ENCODE data around the gene MPZL2.
"Not testable (repeated sequence)": the region's sequence is repeated elsewhere in the genome, so short reads cannot be mapped to it uniquely, and the experiment has no call there.

Gene MPZL2
- total RNA-seq = 0.17 to 0.77 (median 0.35) reads per million in 3 donors

DNA sequence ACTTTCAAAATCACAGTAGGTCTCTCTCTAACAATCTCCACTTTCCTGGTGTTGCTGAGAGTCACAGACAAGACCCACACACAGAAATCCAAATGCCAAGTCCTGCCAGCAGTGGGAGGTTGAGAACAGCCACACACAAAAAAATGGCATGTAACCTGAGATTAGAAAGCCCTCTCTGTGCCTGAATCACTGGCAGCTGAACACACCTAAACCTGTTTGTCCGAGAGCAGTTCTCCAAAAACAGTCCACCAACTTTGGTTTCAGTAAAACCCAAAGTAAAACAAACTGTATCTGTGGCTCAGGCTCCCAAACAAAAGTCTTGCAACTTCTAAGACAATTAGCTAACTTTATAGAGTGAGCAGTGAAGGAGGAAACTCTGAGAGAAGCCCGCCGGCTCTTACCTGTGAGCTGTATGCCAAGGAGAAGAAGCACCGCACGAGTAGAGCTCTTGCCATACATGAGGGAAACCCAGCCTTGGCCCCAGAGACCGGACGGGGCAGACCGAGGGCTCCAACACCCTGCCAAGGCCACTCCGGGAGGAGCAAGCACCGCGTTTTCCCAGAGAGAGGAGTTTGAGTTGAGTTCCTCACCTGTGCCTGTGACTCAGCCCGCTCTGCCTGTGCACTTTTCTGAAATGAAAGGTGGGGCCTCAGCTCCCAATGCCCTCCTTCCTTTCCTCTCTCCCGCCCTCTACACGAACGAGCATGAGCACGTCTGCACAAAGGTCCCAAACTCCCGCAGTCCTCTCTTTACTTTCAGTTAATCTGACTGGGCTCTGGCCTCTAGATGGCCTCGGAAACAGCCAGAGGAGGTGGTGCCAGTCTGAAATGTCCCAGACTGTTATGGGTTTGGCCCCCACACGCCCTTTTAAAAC is at the start of gene MPZL2:
TSS of gene MPZL2 (minus strand) at position 603 of the 874 bp plus-strand sequence. CDS start at position 459, 144 bp downstream.
- Histone ChIP-seq H3K4me1 (ENCODE audit: control insufficient read depth, insufficient read depth, low read length, poor library complexity, severe bottlenecking) (peaks cover 10% of the 10 kb centered on the region), H3K36me3 (ENCODE audit: control insufficient read depth, insufficient read depth, low read length) (no peaks in the 10 kb centered on the region), H3K27me3 (replicated peaks; ENCODE audit: control insufficient read depth, insufficient read depth, low read length, poor library complexity, severe bottlenecking) (no peaks in the 10 kb centered on the region), H3K4me3 (ENCODE audit: insufficient read depth, low read depth, low read length, poor library complexity, severe bottlenecking) (peak within 1 kb of the TSS; percentile 22), H3K27ac (ENCODE audit: insufficient read depth, low read length, poor library complexity, severe bottlenecking) (no peak within 1 kb of the TSS), H3K9me3 (ENCODE audit: control insufficient read depth, low read length) (no peaks in the 10 kb centered on the region)
- DNase-seq = no peak

DNA sequence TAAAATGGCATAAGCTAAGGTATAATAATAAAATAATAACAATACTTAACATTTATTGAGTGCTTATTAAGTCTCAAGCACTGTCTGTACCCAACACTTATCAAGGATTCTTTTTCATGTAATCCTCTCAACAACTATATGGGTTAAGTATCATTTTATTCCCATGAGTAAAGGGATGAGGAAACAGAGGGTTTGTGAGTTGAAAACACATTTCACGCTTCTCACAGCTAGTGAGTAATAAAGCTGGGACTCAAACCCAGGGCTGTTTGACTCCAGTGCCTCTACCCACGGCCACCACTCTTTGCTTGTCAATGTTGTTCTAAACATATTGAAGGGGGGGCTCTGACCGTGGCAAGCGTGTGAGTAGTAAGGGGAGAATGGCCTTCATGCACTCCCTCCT is 49.1 kb upstream of the MPZL2 start:
- no peaks in the 10 kb centered on the region for H3K27me3 ChIP-seq (replicated peaks; ENCODE audit: control insufficient read depth, insufficient read depth, low read length, poor library complexity, severe bottlenecking)
- no peak overlapping the region for H3K4me3 ChIP-seq (ENCODE audit: insufficient read depth, low read depth, low read length, poor library complexity, severe bottlenecking)
- H3K36me3 ChIP-seq (ENCODE audit: control insufficient read depth, insufficient read depth, low read length) = peaks cover 50% of the 10 kb centered on the region
- peaks cover 45% of the 10 kb centered on the region for H3K4me1 ChIP-seq (ENCODE audit: control insufficient read depth, insufficient read depth, low read length, poor library complexity, severe bottlenecking)
- DNase-seq = no peak
- no peaks in the 10 kb centered on the region for H3K9me3 ChIP-seq (ENCODE audit: control insufficient read depth, low read length)
- peak overlapping the region; percentile 49 for H3K27ac ChIP-seq (ENCODE audit: insufficient read depth, low read length, poor library complexity, severe bottlenecking)

DNA sequence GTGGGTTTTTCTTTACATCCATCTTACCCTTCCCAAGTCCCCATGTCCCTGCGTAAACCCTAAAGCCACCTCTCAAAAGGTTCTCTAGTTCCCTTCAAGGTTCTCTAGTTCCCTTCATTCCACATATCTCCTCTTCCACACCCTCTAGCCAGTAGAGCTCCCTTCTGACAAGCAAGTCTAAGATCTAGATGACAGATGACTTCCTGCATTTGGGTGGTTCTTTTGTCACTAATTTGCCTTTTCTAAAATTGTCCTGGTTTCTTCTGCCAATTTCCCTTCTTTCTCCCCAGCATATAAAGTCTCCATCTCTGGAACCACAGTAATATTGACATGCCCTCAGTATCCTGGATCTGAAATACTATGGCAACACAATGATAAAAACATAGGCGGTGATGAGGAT is 48.2 kb upstream of the MPZL2 start:
- Histone ChIP-seq H3K27me3 (replicated peaks; ENCODE audit: control insufficient read depth, insufficient read depth, low read length, poor library complexity, severe bottlenecking) (no peaks in the 10 kb centered on the region), H3K36me3 (ENCODE audit: control insufficient read depth, insufficient read depth, low read length) (peaks cover 50% of the 10 kb centered on the region), H3K27ac (ENCODE audit: insufficient read depth, low read length, poor library complexity, severe bottlenecking) (peak overlapping the region; percentile 49), H3K4me3 (ENCODE audit: insufficient read depth, low read depth, low read length, poor library complexity, severe bottlenecking) (no peak overlapping the region), H3K9me3 (ENCODE audit: control insufficient read depth, low read length) (no peaks in the 10 kb centered on the region), H3K4me1 (ENCODE audit: control insufficient read depth, insufficient read depth, low read length, poor library complexity, severe bottlenecking) (peaks cover 45% of the 10 kb centered on the region)
- no peak for DNase-seq

DNA sequence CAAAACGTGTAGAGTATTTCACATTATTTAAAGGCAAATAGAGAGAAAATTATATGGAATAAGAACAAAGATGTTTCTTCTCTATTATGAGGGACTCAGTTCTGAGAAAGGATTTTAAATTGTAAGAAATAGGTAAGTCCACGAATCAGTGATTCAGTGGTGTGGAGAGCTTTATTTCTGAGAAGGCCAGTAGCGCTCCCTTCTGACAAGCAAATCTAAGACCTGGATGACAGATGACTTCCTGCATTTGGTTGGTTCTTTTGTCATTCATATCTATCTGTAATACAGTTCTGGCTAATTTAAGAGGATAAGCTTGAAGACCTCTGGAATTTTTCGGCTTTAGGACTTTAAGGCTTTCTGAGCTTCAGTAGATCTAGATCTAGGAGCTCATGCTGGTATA is 47.4 kb upstream of the MPZL2 start:
- no peaks in the 10 kb centered on the region for H3K27me3 ChIP-seq (replicated peaks; ENCODE audit: control insufficient read depth, insufficient read depth, low read length, poor library complexity, severe bottlenecking)
- no peak for DNase-seq
- H3K4me1 ChIP-seq (ENCODE audit: control insufficient read depth, insufficient read depth, low read length, poor library complexity, severe bottlenecking) = peaks cover 46% of the 10 kb centered on the region
- no peak overlapping the region for H3K4me3 ChIP-seq (ENCODE audit: insufficient read depth, low read depth, low read length, poor library complexity, severe bottlenecking)
- peaks cover 50% of the 10 kb centered on the region for H3K36me3 ChIP-seq (ENCODE audit: control insufficient read depth, insufficient read depth, low read length)
- H3K9me3 ChIP-seq (ENCODE audit: control insufficient read depth, low read length) = no peaks in the 10 kb centered on the region
- peak overlapping the region; percentile 49 for H3K27ac ChIP-seq (ENCODE audit: insufficient read depth, low read length, poor library complexity, severe bottlenecking)

DNA sequence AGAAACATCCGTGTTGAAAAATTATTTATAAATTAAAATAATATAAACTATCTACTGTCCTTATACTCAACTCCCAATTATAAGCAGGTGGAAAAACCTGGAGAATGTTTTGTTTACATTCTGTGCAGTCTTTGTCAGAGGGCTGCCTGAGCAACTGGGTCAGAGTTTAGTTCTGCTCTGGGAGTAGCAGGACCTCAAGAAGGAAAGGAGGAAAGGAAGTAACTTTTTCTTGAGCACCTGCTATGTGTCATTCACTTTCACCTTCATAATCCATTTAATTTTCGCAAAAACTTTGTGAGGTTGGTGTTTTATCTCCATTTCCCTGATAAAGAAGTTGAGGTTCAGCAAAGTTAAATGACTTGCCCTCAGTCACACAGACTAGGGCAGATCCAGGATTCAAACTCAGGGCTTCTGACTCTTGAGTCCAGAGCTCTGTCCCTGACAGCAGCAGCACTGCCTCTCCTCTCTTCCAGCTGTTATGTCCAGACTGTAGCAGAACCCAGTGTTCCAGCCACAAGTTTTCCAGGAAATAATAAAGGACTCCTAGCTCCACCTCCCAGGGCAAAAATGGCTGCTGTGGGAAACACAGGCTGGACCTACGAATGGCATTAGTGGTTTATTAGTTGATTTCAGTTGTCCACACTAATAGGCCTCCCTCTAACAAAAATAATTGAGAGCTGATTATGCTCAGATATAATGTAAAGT is 46.8 kb upstream of the MPZL2 start:
- no peaks in the 10 kb centered on the region for H3K27me3 ChIP-seq (replicated peaks; ENCODE audit: control insufficient read depth, insufficient read depth, low read length, poor library complexity, severe bottlenecking)
- peak overlapping the region; percentile 49 for H3K27ac ChIP-seq (ENCODE audit: insufficient read depth, low read length, poor library complexity, severe bottlenecking)
- no peak overlapping the region for H3K4me3 ChIP-seq (ENCODE audit: insufficient read depth, low read depth, low read length, poor library complexity, severe bottlenecking)
- peaks cover 50% of the 10 kb centered on the region for H3K36me3 ChIP-seq (ENCODE audit: control insufficient read depth, insufficient read depth, low read length)
- H3K4me1 ChIP-seq (ENCODE audit: control insufficient read depth, insufficient read depth, low read length, poor library complexity, severe bottlenecking) = peaks cover 42% of the 10 kb centered on the region
- no peaks in the 10 kb centered on the region for H3K9me3 ChIP-seq (ENCODE audit: control insufficient read depth, low read length)
- no peak for DNase-seq

DNA sequence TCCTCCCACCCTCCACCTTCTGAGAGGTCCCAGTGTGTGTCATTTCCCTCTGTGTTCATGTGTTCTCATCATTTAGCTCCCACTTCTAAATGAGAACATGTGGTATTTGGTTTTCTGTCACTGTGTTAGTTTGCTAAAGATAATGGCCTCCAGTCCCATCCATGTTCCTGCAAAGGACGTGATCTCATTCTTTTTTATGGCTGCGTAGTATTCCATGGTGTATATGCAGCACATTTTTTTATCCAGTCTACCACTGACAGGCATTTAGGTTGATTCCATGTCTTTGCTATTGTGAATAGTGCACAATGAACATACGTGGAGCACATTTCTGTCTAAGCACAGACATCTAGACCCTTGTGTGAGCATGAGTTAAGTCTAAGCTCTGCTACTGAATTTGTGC is 46.2 kb upstream of the MPZL2 start:
- DNase-seq = no peak
- Histone ChIP-seq H3K4me3 (ENCODE audit: insufficient read depth, low read depth, low read length, poor library complexity, severe bottlenecking) (no peak overlapping the region), H3K4me1 (ENCODE audit: control insufficient read depth, insufficient read depth, low read length, poor library complexity, severe bottlenecking) (peaks cover 35% of the 10 kb centered on the region), H3K27me3 (replicated peaks; ENCODE audit: control insufficient read depth, insufficient read depth, low read length, poor library complexity, severe bottlenecking) (no peaks in the 10 kb centered on the region), H3K27ac (ENCODE audit: insufficient read depth, low read length, poor library complexity, severe bottlenecking) (no peak overlapping the region), H3K36me3 (ENCODE audit: control insufficient read depth, insufficient read depth, low read length) (peaks cover 50% of the 10 kb centered on the region), H3K9me3 (ENCODE audit: control insufficient read depth, low read length) (no peaks in the 10 kb centered on the region)

DNA sequence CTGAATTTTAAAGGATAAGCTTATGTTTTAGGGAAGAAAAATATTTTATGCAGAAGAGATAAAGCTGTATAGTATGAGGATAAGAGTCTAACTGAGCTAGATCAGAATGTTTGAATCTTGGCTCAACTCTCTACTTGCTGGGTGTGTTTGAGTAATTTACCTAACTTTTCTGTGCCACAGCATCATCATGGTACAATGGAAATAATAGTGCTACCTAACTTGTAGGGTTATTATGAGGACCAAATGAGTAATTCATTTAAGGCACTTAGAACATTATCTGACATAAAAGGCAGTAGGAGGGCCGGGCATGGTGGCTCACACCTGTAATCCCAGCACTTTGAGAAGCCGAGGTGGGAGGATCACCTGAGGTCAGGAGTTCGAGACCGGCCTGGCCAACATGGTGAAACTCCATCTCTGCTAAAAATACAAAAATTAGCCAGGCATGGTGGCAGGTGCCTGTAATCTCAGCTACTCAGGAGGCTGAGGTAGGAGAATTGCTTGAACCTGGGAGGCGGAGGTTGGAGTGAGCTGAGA is 45.0 kb upstream of the MPZL2 start:
- H3K9me3 ChIP-seq (ENCODE audit: control insufficient read depth, low read length); H3K27me3 ChIP-seq (replicated peaks; ENCODE audit: control insufficient read depth, insufficient read depth, low read length, poor library complexity, severe bottlenecking); DNase-seq; H3K4me3 ChIP-seq (ENCODE audit: insufficient read depth, low read depth, low read length, poor library complexity, severe bottlenecking): not testable (repeated sequence)
- Histone ChIP-seq H3K36me3 (ENCODE audit: control insufficient read depth, insufficient read depth, low read length) (peaks cover 40% of the 10 kb centered on the region), H3K4me1 (ENCODE audit: control insufficient read depth, insufficient read depth, low read length, poor library complexity, severe bottlenecking) (peaks cover 34% of the 10 kb centered on the region), H3K27ac (ENCODE audit: insufficient read depth, low read length, poor library complexity, severe bottlenecking) (peak overlapping the region; percentile 86)

DNA sequence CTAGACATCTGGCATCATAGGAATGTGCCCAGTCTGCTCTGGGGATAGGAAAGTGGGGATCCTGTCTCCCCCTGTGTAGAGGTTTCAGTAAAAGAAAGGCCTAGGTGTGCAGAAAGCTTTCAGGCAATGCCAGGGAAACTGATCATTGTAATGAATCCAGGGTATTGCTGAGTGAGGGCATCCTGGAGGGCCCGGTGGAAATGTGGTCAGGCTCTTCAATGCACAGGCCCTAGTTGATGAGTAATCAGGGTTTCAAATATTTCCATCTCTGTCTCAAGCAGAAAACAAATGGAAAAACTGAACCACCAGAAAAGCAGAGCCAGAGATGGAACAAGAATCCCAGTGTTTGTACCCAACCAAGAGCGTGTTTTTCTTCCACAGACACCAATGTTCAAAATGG is 42.5 kb upstream of the MPZL2 start:
- Histone ChIP-seq H3K36me3 (ENCODE audit: control insufficient read depth, insufficient read depth, low read length) (peaks cover 16% of the 10 kb centered on the region), H3K27me3 (replicated peaks; ENCODE audit: control insufficient read depth, insufficient read depth, low read length, poor library complexity, severe bottlenecking) (no peaks in the 10 kb centered on the region), H3K27ac (ENCODE audit: insufficient read depth, low read length, poor library complexity, severe bottlenecking) (peak overlapping the region; percentile 86), H3K9me3 (ENCODE audit: control insufficient read depth, low read length) (no peaks in the 10 kb centered on the region), H3K4me3 (ENCODE audit: insufficient read depth, low read depth, low read length, poor library complexity, severe bottlenecking) (peak overlapping the region; percentile 60), H3K4me1 (ENCODE audit: control insufficient read depth, insufficient read depth, low read length, poor library complexity, severe bottlenecking) (peaks cover 41% of the 10 kb centered on the region)
- no peak for DNase-seq

DNA sequence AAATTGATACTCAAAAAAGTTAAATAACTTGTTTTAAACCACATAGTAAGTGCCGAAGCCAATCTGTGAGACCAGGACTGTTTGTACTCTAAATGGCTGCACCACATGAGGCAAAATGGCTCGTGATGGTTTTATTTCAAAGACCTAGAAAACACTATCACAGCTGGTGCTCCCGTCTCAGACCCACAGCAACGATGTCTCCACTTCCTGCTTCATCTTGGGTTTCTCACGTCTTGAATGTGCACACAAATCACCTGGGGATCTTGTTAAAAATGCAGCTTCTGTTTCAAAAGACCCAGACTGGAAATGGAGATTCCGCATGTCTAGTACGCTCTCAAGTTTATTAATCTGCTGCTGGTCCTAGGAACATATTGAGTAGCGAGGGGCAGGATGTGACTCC is 41.6 kb upstream of the MPZL2 start:
- Histone ChIP-seq H3K4me3 (ENCODE audit: insufficient read depth, low read depth, low read length, poor library complexity, severe bottlenecking) (peak overlapping the region; percentile 60), H3K27me3 (replicated peaks; ENCODE audit: control insufficient read depth, insufficient read depth, low read length, poor library complexity, severe bottlenecking) (no peaks in the 10 kb centered on the region), H3K9me3 (ENCODE audit: control insufficient read depth, low read length) (no peaks in the 10 kb centered on the region), H3K27ac (ENCODE audit: insufficient read depth, low read length, poor library complexity, severe bottlenecking) (peak overlapping the region; percentile 86), H3K4me1 (ENCODE audit: control insufficient read depth, insufficient read depth, low read length, poor library complexity, severe bottlenecking) (peaks cover 33% of the 10 kb centered on the region), H3K36me3 (ENCODE audit: control insufficient read depth, insufficient read depth, low read length) (peaks cover 9% of the 10 kb centered on the region)
- DNase-seq = peak in 1 of 3 donors; percentile 33

Data from effector memory CD4-positive, alpha-beta T cell (primary cell).